Dermis blood vessel endothelial cell (primary cell): ENCODE results near the gene DTX4. TPM values are rescaled to one million over a fixed set of nuclear protein-coding genes. Genes with fewer than 3 reads are reported as not detected.
A peak's percentile ranks its signal among the peaks of the same experiment; 100 is the strongest.

Experiments
- DNase-seq: peaks from one replicate; pipeline ENCODE4 v3.0.0; 2010
- total RNA-seq: library from RNA; depleted of rRNA; stranded (reverse); fragments of >200 nt; gene quantifications from 2 replicates; pipeline ENCODE4 v1.2.3, GENCODE V29; 2014

The DTX4 gene
- total RNA-seq, 1 donor from 2014 or later, result 28.1 TPM

GRCh38 chr11:59192446-59193020, 20.6 kb downstream of the DTX4 start:
- DNase-seq, result no peak

- no peak for DNase-seq
Measured at GRCh38 chr11:59193587-59194130, 21.7 kb downstream of the DTX4 start.

- no peak for DNase-seq
Measured at GRCh38 chr11:59195586-59195985, 23.7 kb downstream of the DTX4 start.

GRCh38 chr11:59196777-59197176, 24.8 kb downstream of the DTX4 start:
- no peak for DNase-seq

- DNase-seq, result no peak
Measured at GRCh38 chr11:59197991-59198390, 26.1 kb downstream of the DTX4 start.

- no peak for DNase-seq
Measured at GRCh38 chr11:59198726-59199125, 26.8 kb downstream of the DTX4 start.

GRCh38 chr11:59199546-59200422, 27.9 kb downstream of the DTX4 start:
- DNase-seq, result no peak

GRCh38 chr11:59200423-59200746, 28.5 kb downstream of the DTX4 start:
- DNase-seq, result no peak

- DNase-seq, result no peak
Measured at GRCh38 chr11:59201353-59201752, 29.4 kb downstream of the DTX4 start.

- DNase-seq, result no peak
Measured at GRCh38 chr11:59204746-59205145, 32.8 kb downstream of the DTX4 start.

- DNase-seq, result no peak
Measured at GRCh38 chr11:59205648-59206047, 33.7 kb downstream of the DTX4 start.

GRCh38 chr11:59206635-59207034, 34.7 kb downstream of the DTX4 start:
- peak; percentile 76 for DNase-seq

GRCh38 chr11:59207988-59208451, 36.1 kb downstream of the DTX4 start:
- DNase-seq, result peak; percentile 73

- no peak for DNase-seq
Measured at GRCh38 chr11:59208956-59209355, 37.0 kb downstream of the DTX4 start.

GRCh38 chr11:59212222-59212621, 40.3 kb downstream of the DTX4 start:
- DNase-seq, result no peak

- no peak for DNase-seq
Measured at GRCh38 chr11:59212744-59213631, 41.1 kb downstream of the DTX4 start, which contains the start of gene MPEG1. Gene MPEG1, minus strand, starts transcription at chr11:59212927. Its CDS starts 62 bp downstream, at chr11:59212865.

- DNase-seq, result no peak
Measured at GRCh38 chr11:59214141-59214893, 42.4 kb downstream of the DTX4 start.

- DNase-seq, result peak; percentile 60
Measured at GRCh38 chr11:59216641-59217564, 45.0 kb downstream of the DTX4 start.

- DNase-seq, result no peak
Measured at GRCh38 chr11:59218319-59218718, 46.4 kb downstream of the DTX4 start.

GRCh38 chr11:59218893-59219292, 47.0 kb downstream of the DTX4 start:
- DNase-seq, result no peak

- DNase-seq, result no peak
Measured at GRCh38 chr11:59219836-59220235, 47.9 kb downstream of the DTX4 start.
